ENCODE results near the gene MKKS. TPM values are rescaled to one million over a fixed set of nuclear protein-coding genes. Genes with fewer than 3 reads are reported as not detected.

Gene MKKS
- polyA plus RNA-seq, 2 of the 4 experiments (the other 2 are of a cell fraction) = 24.3 to 85.2 TPM

GRCh38 chr20:10433623-10434466 is at the start of gene MKKS (continued):
- TF ChIP-seq MAX (IDR thresholded peaks at IDR 0.05) (peak; percentile 96), FOXS1 (CRISPR knock-in tag; IDR thresholded peaks at IDR 0.05) (no peak), HOXB13 (CRISPR knock-in tag; IDR thresholded peaks at IDR 0.05; ENCODE audit: low read depth) (no peak; the same call in 1 of the 2 replicates), HOXB5 (CRISPR knock-in tag; IDR thresholded peaks at IDR 0.05) (peak; percentile 88), CTCF (IDR thresholded peaks at IDR 0.05) (no peak), ELK1 (IDR thresholded peaks at IDR 0.05; ENCODE audit: low read depth, low read length) (no peak), MAZ (IDR thresholded peaks at IDR 0.05; ENCODE audit: borderline replicate concordance, low read depth, low read length) (no peak)

GRCh38 chr20:10483691-10484090 is 49.7 kb upstream of the MKKS start:
- Histone ChIP-seq H3K4me3 (no peak overlapping the region), H3K4me2 (no peak overlapping the region), H3K4me1 (peaks cover 11% of the 10 kb centered on the region; the same call in 1 of the 3 replicates), H3K27ac (no peak overlapping the region), H3K9me3 (no peaks in the 10 kb centered on the region)
- TF ChIP-seq NPAS2 (CRISPR knock-in tag; IDR thresholded peaks at IDR 0.05; ENCODE audit: borderline replicate concordance) = no peak
- no peak for TF ChIP-seq HEYL (CRISPR knock-in tag; IDR thresholded peaks at IDR 0.05)
- TF ChIP-seq KDM1A (IDR thresholded peaks at IDR 0.05; ENCODE audit: low read depth) = no peak
- TF ChIP-seq ZC3H11A (IDR thresholded peaks at IDR 0.05) = no peak
- TF ChIP-seq ESRRA (IDR thresholded peaks at IDR 0.05; ENCODE audit: borderline replicate concordance, low read length) = no peak
- no peak for TF ChIP-seq BHLHE40 (IDR thresholded peaks at IDR 0.05; ENCODE audit: low read depth, low read length)
- no peak for TF ChIP-seq HOXA7 (CRISPR knock-in tag; IDR thresholded peaks at IDR 0.05)
- no peak for TF ChIP-seq HOXB5 (CRISPR knock-in tag; IDR thresholded peaks at IDR 0.05)
- TF ChIP-seq HOXB13 (CRISPR knock-in tag; IDR thresholded peaks at IDR 0.05; ENCODE audit: low read depth) = no peak
- no peak for TF ChIP-seq RFX5 (IDR thresholded peaks at IDR 0.05)
- no peak for TF ChIP-seq NR3C1 (IDR thresholded peaks at IDR 0.05)
- no peak for TF ChIP-seq JUN (IDR thresholded peaks at IDR 0.05)
- TF ChIP-seq CEBPB (IDR thresholded peaks at IDR 0.05) = no peak
- no peak for TF ChIP-seq CHD4 (IDR thresholded peaks at IDR 0.05; ENCODE audit: borderline replicate concordance)
- TF ChIP-seq CBX8 (IDR thresholded peaks at IDR 0.05) = no peak
- no peak for TF ChIP-seq NFE2L2 (conservative IDR thresholded peaks at IDR 0.05; ENCODE audit: low read length)
- TF ChIP-seq CTCF (IDR thresholded peaks at IDR 0.05) = no peak
- no peak for TF ChIP-seq ATOH8 (CRISPR knock-in tag; IDR thresholded peaks at IDR 0.05; ENCODE audit: low read depth)
- TF ChIP-seq ZSCAN20 (CRISPR knock-in tag; IDR thresholded peaks at IDR 0.05) = no peak
- no peak for TF ChIP-seq MAFK (IDR thresholded peaks at IDR 0.05; ENCODE audit: partially characterized antibody)
- ATAC-seq (no peak), DNase-seq (ENCODE audit: low read depth in 1 of 2, low spot score in 1 of 2) (no peak), FAIRE-seq (peak; percentile 86)
- POLR2A ChIA-PET = no interaction called here
- WGBS (ENCODE audit: missing lambda C conversion rate) = 91% methylated on average over 2 of the region's 2 CpGs
- CTCF ChIA-PET = no interaction called here
